Osteocyte (in vitro differentiated cells): ENCODE measurements around the gene CEP55. TPM values are rescaled to one million over a fixed set of nuclear protein-coding genes. Genes with fewer than 3 reads are reported as not detected.
"Not testable (repeated sequence)": the region's sequence is repeated elsewhere in the genome, so short reads cannot be mapped to it uniquely, and the experiment has no call there.

ENCODE experiments used
- DNase-seq: peaks from one replicate; pipeline ENCODE4 v3.0.0; 2021; ENCODE audit warnings: mixed read lengths; ENCODE audit not compliant: unreplicated experiment; ENCODE audit errors: extremely low spot score
- H3K27ac Mint-ChIP-seq: one replicate; pipeline ENCODE4 v1.8.0; 2021; ENCODE audit warnings: mild to moderate bottlenecking, mixed read lengths; ENCODE audit not compliant: unreplicated experiment
- H3K27me3 Mint-ChIP-seq: one replicate; pipeline ENCODE4 v1.8.0; 2021; ENCODE audit warnings: mixed read lengths; ENCODE audit not compliant: unreplicated experiment
- H3K36me3 Mint-ChIP-seq: one replicate; pipeline ENCODE4 v1.8.0; 2021; ENCODE audit warnings: mixed read lengths; ENCODE audit not compliant: unreplicated experiment
- H3K4me1 Mint-ChIP-seq: one replicate; pipeline ENCODE4 v1.8.0; 2021; ENCODE audit warnings: mixed read lengths; ENCODE audit not compliant: unreplicated experiment
- H3K4me3 Mint-ChIP-seq: one replicate; pipeline ENCODE4 v1.8.0; 2021; ENCODE audit warnings: mild to moderate bottlenecking, moderate library complexity, mixed read lengths; ENCODE audit not compliant: unreplicated experiment
- H3K9me3 Mint-ChIP-seq: one replicate; pipeline ENCODE4 v1.8.0; 2021; ENCODE audit warnings: mixed read lengths; ENCODE audit not compliant: unreplicated experiment
- total RNA-seq: library from RNA; stranded (reverse); gene quantifications from 2 replicates; pipeline ENCODE4 v1.2.1, GENCODE V29; 2021
- TF ChIP-seq, protein P1 (sequence below): fragments of 200-600 bp; sonication (generic); IDR thresholded peaks from 2 replicates; pipeline ENCODE4 v1.5.0; 2021; ENCODE audit warnings: antibody characterized with exemption, mild to moderate bottlenecking, moderate library complexity

The CEP55 gene
- total RNA-seq, 1 donor from 2014 or later = 9.5 TPM

DNA sequence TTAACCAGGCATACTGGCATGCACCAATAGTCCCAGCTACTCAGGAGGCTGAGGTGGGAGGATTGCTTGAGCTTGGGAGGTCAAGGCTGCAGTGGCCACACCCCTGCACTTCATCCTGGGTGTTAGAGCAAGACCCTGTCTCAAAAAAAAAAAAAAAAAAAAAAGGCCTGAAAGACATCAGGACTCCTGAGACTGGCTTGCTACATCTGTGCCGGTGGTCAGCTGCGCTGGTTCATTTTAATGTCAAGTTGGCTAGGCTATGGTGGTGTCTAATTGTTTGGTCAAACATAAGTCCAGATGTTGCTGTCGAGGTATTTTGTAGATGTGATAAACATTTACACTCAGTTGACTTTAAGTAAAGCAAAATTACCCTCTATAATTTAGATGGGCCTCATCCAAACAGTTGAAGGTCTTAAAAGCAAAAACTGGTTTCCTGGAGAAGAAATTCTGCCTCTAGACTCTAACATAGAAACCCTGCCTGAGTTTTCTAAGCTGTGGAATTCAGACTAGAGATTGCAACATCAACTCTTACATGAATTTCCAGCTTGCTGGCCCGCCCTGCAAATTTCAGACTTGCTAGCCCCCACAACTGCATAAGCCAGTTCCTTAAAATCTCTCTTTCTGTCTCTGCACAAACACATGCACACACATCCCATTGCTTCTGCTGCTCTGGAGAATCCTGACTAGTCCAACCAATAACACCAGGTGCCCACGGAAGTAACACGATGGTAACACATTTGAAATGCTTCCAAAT lies 32.5 kb upstream of the CEP55 start:
- no peak overlapping the region for H3K4me3 Mint-ChIP-seq
- no peak for DNase-seq
- no peaks in the 10 kb centered on the region for H3K27me3 Mint-ChIP-seq
- TF ChIP-seq, protein P1, sequence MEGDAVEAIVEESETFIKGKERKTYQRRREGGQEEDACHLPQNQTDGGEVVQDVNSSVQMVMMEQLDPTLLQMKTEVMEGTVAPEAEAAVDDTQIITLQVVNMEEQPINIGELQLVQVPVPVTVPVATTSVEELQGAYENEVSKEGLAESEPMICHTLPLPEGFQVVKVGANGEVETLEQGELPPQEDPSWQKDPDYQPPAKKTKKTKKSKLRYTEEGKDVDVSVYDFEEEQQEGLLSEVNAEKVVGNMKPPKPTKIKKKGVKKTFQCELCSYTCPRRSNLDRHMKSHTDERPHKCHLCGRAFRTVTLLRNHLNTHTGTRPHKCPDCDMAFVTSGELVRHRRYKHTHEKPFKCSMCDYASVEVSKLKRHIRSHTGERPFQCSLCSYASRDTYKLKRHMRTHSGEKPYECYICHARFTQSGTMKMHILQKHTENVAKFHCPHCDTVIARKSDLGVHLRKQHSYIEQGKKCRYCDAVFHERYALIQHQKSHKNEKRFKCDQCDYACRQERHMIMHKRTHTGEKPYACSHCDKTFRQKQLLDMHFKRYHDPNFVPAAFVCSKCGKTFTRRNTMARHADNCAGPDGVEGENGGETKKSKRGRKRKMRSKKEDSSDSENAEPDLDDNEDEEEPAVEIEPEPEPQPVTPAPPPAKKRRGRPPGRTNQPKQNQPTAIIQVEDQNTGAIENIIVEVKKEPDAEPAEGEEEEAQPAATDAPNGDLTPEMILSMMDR = no peak
- H3K27ac Mint-ChIP-seq = peak overlapping the region; percentile 99
- peaks cover 88% of the 10 kb centered on the region for H3K4me1 Mint-ChIP-seq
- peaks cover 25% of the 10 kb centered on the region for H3K36me3 Mint-ChIP-seq
- no peaks in the 10 kb centered on the region for H3K9me3 Mint-ChIP-seq

DNA sequence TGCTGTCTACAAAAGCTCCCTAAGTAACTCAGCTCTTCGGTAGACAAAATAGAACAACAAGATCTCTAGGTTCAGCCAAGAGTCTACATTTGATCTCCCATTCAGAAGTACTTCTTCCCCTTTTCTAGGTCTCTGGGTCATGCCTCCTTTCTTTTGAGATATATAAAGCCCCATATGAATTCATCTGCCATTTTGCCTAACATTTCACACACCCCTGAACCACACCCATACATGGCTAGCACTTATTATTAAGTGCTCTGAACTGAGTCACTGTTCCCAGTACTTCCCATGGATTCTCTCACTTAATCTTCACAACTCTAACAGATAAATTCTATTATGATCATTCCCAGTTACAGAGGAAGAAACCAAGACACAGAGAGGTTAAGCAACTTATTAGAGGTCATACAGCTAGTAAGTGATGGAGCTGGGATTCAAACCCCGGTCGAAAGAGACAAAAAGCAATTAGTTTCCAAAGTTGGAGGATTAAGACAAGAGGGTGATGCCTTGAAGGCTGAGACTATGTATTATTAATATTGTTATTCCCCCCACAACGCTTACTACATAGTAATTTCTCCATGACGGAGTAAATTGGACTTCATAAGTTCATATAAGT lies 31.5 kb upstream of the CEP55 start:
- H3K27me3 Mint-ChIP-seq = no peaks in the 10 kb centered on the region
- TF ChIP-seq, protein P1 = no peak
- H3K36me3 Mint-ChIP-seq = peaks cover 26% of the 10 kb centered on the region
- H3K27ac Mint-ChIP-seq = peak overlapping the region; percentile 99
- no peak for DNase-seq
- peaks cover 88% of the 10 kb centered on the region for H3K4me1 Mint-ChIP-seq
- H3K9me3 Mint-ChIP-seq = no peaks in the 10 kb centered on the region
- no peak overlapping the region for H3K4me3 Mint-ChIP-seq

DNA sequence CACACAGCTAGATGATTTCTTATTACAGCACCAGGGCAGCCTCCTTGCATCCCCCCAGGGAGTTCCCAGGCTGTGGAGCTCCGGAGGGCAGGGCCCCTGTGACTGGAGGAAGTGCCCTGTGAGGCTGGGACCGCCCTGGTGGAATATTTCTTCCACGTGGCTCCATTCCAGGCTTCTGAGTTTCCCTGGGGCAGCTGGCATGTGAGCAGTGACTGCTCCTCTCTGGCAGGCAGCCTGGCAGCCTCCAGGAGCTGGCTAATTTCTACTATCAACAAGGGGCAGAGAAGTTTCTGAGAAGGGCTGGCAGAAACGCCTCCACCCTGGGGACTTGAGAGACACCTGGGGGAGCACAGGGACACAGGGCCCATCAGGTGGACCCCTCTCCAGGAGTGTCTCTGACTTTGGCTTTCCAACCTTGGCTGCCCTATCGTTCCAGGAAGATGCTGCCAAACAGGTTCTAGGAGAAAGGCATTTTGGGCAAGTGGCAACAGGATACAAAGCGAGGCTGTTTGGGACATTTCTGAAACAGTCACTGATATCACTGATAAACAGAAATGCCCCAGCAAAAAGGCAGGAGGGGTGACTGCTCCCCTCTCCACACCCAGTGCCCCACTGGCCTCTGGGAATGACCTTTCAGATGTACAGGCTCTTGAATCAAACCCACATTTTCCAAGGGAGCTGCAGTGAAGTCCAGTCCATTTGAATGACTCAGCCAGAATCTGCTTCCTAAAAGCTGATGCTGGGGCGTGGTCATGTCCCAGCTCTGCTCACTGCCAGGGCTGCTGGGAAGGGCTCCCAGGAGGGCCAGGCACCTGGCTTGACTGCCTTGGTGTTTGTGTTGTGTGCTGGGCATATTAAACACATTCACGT lies 30.4 kb upstream of the CEP55 start:
- TF ChIP-seq, protein P1 = no peak
- Mint-ChIP-seq H3K27me3 (no peaks in the 10 kb centered on the region), H3K36me3 (peaks cover 21% of the 10 kb centered on the region), H3K4me1 (peaks cover 87% of the 10 kb centered on the region), H3K27ac (peak overlapping the region; percentile 99), H3K9me3 (no peaks in the 10 kb centered on the region), H3K4me3 (peak overlapping the region; percentile 54)
- DNase-seq = peak; percentile 96

DNA sequence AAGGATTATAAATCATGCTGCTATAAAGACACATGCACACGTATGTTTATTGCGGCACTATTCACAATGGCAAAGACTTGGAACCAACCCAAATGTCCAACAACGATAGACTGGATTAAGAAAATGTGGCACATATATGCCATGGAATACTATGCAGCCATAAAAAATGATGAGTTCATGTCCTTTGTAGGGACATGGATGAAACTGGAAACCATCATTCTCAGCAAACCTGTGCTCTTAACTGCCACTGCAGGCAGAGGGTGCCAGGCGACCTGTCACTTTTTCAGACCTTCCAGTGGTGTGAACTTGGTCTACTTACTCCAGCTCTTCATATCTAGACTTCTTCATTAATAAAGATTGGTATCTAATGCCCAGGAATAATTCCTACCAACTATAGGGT lies 28.8 kb upstream of the CEP55 start:
- DNase-seq, H3K4me3 Mint-ChIP-seq, H3K27me3 Mint-ChIP-seq, H3K9me3 Mint-ChIP-seq: not testable (repeated sequence)
- peak overlapping the region; percentile 98 for H3K27ac Mint-ChIP-seq
- H3K36me3 Mint-ChIP-seq = peaks cover 19% of the 10 kb centered on the region
- peaks cover 86% of the 10 kb centered on the region for H3K4me1 Mint-ChIP-seq

DNA sequence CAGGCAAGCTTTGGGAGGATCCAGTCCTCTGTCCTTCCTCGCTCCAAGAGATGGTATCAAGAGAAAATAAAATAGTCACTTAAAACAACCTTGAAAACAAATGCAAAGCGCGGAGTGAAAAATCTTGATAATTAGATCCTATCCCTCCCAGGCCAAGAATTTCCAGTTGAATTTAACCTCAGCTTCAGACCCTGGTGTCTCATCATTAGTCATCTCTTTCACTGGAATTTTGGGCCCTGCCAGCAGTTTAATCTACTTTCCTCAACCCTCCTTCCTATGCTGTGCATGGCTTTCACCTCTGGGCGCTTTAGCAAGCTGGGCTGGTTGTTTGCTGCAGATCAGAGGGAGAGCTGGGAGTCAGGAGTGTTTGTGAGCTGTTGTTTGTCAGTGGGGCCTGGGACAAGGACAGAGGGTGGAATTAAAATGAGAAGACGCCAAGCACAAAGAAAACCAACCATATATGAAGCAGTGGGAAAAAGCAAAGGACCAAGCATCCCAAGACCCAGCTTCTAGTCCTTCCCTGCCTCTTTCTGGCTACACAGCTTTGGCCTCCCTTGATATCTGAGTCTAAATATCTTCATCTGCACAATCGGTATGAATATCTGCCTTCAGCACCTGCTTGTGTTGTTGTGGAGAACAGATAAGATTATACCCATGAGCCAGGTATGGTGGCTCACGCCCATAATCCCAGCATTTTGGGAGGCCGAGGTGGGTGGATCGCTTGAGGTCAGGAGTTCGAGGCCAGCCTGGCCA lies 27.8 kb upstream of the CEP55 start:
- Mint-ChIP-seq H3K27ac (peak overlapping the region; percentile 98), H3K4me3 (peak overlapping the region; percentile 46), H3K9me3 (no peaks in the 10 kb centered on the region), H3K36me3 (peaks cover 25% of the 10 kb centered on the region), H3K4me1 (peaks cover 90% of the 10 kb centered on the region), H3K27me3 (no peaks in the 10 kb centered on the region)
- TF ChIP-seq, protein P1 = no peak
- no peak for DNase-seq
